ENCODE data around the gene SV2B.

- TF ChIP-seq CTCF (IDR thresholded peaks at IDR 0.05) (no peak), POLR2A (IDR thresholded peaks at IDR 0.05) (no peak), POLR2AphosphoS5 (IDR thresholded peaks at IDR 0.05) (no peak)
Measured at GRCh38 chr15:91284758-91285466, 184.9 kb downstream of the SV2B start.

All from breast epithelium (tissue), 3 donors.